GM12872 (cell line): Measurements from ENCODE around the gene ERO1B.

ENCODE experiments used
- CTCF ChIP-seq: IDR thresholded peaks from 3 replicates; pipeline ENCODE4 v1.5.1; 2011; ENCODE audit warnings: low read depth, mild to moderate bottlenecking, low read length, moderate library complexity; ENCODE audit not compliant: insufficient read depth

Gene ERO1B

GRCh38 chr1:236167578-236167977, 114.2 kb downstream of the ERO1B start:
- TF ChIP-seq CTCF = no peak

- no peak for TF ChIP-seq CTCF
Observed at GRCh38 chr1:236167154-236167553, 114.6 kb downstream of the ERO1B start.

GRCh38 chr1:236166041-236166440, 115.7 kb downstream of the ERO1B start:
- TF ChIP-seq CTCF = no peak
